ENCODE measurements around the gene COL6A5. TPM values are rescaled to one million over a fixed set of nuclear protein-coding genes. Genes with fewer than 3 reads are reported as not detected.

COL6A5 gene
- polyA plus RNA-seq, 3 donors, result not detected

DNA sequence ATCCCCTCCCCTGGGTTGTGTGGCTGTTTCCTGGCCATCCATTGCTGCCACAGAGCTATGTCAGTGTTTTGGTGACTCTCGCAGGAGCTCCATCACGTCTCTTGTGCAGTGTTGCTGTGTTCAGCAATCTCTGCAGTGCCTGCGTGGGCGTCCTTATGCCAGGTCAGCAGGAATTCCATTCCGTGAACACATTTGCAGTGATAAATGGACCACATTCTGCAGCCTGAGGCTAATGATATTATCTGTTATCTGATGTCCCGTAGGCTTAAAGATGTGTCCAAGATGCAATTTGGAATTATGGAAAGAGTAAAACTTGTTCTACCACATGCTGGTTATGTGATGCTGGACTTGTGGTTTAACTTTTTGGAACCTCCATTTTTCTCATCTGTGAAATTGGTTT is 146.0 kb downstream of the COL6A5 start:
- Histone ChIP-seq H3K79me2 (ENCODE audit: insufficient read depth, low read length) (no peaks in the 10 kb centered on the region), H4K20me1 (ENCODE audit: insufficient read depth, low read length) (no peaks in the 10 kb centered on the region), H3K4me3 (replicated peaks in 1 of 3; ENCODE audit: low read depth in 2 of 3, low read length in 3 of 3) (no peak overlapping the region), H3K4me1 (ENCODE audit: control insufficient read depth in 1 of 2, insufficient read depth in 2 of 2, low read length in 2 of 2) (no peaks in the 10 kb centered on the region), H3K36me3 (replicated peaks in 1 of 2; ENCODE audit: control insufficient read depth in 1 of 2, insufficient read depth in 2 of 2, low read length in 2 of 2) (no peaks in the 10 kb centered on the region), H3K9me3 (replicated peaks in 1 of 2; ENCODE audit: control insufficient read depth in 1 of 2, insufficient read depth in 1 of 2, low read length in 2 of 2) (no peaks in the 10 kb centered on the region), H2AFZ (ENCODE audit: insufficient read depth, low read depth, low read length, poor library complexity, severe bottlenecking) (no peak overlapping the region), H3K4me2 (replicated peaks; ENCODE audit: extremely low read depth, low read length, poor library complexity, severe bottlenecking) (no peak overlapping the region), H3K27me3 (ENCODE audit: control insufficient read depth in 2 of 2, insufficient read depth in 2 of 2, low read length in 2 of 2) (no peaks in the 10 kb centered on the region), H3K9ac (ENCODE audit: insufficient read depth, low read length, poor library complexity, severe bottlenecking) (no peak overlapping the region), H3K27ac (ENCODE audit: low read depth in 1 of 2, low read length in 2 of 2) (no peak overlapping the region)
- WGBS (ENCODE audit: insufficient coverage), result 94% methylated on average over 6 of the region's 6 CpGs
- no peaks in the 10 kb centered on the region for H3K4me1 Mint-ChIP-seq
- no peak for DNase-seq
- intact Hi-C loops (cut with micrococcal nuclease), result no loop called here
- no peak overlapping the region for H3K27ac Mint-ChIP-seq
- TF ChIP-seq CTCF (IDR thresholded peaks at IDR 0.05), result no peak
- no peak overlapping the region for H3K4me3 Mint-ChIP-seq
- H3K9me3 Mint-ChIP-seq, result peaks cover 0 to 6% (median 0%) of the 10 kb centered on the region in 7 donors
- peaks cover 5 to 6% (median 5%) of the 10 kb centered on the region in 3 donors for H3K27me3 Mint-ChIP-seq (ENCODE audit: low read depth in 3 of 3)
- H3K36me3 Mint-ChIP-seq, result no peaks in the 10 kb centered on the region

DNA sequence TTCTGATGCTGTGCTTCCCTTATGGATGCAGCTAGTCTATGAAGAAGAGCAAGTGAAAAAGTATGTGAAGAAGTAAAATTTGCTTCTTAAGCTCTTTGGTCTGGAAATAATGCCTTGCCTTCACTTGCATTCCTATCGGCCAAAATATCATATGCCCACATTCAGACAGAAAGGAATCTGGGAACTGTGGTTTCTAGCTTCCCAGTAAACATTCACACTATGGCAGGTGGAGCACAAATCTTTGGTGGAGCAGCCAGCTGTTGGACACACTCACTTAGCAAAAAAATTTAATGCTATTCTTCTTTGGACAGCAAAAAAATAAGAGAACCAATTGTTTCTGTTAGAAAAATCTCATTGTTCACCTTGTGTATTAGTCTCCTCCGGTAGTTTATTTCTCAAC is 159.2 kb downstream of the COL6A5 start:
- intact Hi-C loops (cut with micrococcal nuclease), result no loop called here
- Histone ChIP-seq H3K4me1 (ENCODE audit: control insufficient read depth in 1 of 2, insufficient read depth in 2 of 2, low read length in 2 of 2) (no peaks in the 10 kb centered on the region), H3K4me2 (replicated peaks; ENCODE audit: extremely low read depth, low read length, poor library complexity, severe bottlenecking) (no peak overlapping the region), H3K9ac (ENCODE audit: insufficient read depth, low read length, poor library complexity, severe bottlenecking) (no peak overlapping the region), H3K27me3 (ENCODE audit: control insufficient read depth in 2 of 2, insufficient read depth in 2 of 2, low read length in 2 of 2) (peaks cover 0 to 6% of the 10 kb centered on the region in 2 donors), H3K27ac (ENCODE audit: low read depth in 1 of 2, low read length in 2 of 2) (no peak overlapping the region), H3K4me3 (replicated peaks in 1 of 3; ENCODE audit: low read depth in 2 of 3, low read length in 3 of 3) (no peak overlapping the region), H3K36me3 (replicated peaks in 1 of 2; ENCODE audit: control insufficient read depth in 1 of 2, insufficient read depth in 2 of 2, low read length in 2 of 2) (no peaks in the 10 kb centered on the region), H4K20me1 (ENCODE audit: insufficient read depth, low read length) (no peaks in the 10 kb centered on the region), H3K9me3 (replicated peaks in 1 of 2; ENCODE audit: control insufficient read depth in 1 of 2, insufficient read depth in 1 of 2, low read length in 2 of 2) (no peaks in the 10 kb centered on the region), H2AFZ (ENCODE audit: insufficient read depth, low read depth, low read length, poor library complexity, severe bottlenecking) (no peak overlapping the region), H3K79me2 (ENCODE audit: insufficient read depth, low read length) (no peaks in the 10 kb centered on the region)
- Mint-ChIP-seq H3K4me1 (no peaks in the 10 kb centered on the region), H3K4me3 (no peak overlapping the region), H3K27ac (no peak overlapping the region), H3K36me3 (no peaks in the 10 kb centered on the region), H3K9me3 (peaks cover 0 to 4% (median 2%) of the 10 kb centered on the region in 7 donors), H3K27me3 (ENCODE audit: low read depth in 3 of 3) (peaks cover 0 to 6% (median 0%) of the 10 kb centered on the region in 3 donors)
- no peak for TF ChIP-seq CTCF (IDR thresholded peaks at IDR 0.05)
- WGBS (ENCODE audit: insufficient coverage), result no CpG with 5 or more reads among the region's 2 CpGs
- no peak for DNase-seq

All from CD14-positive monocyte (primary cell).